Ishikawa (cell line): ENCODE results near the gene TST.

ENCODE experiments used
- CEBPB ChIP-seq: IDR thresholded peaks from 2 replicates; pipeline ENCODE4 v1.6.1; 2012
- CREB1 ChIP-seq: IDR thresholded peaks from 2 replicates; pipeline ENCODE4 v1.6.1; 2012; ENCODE audit warnings: low read depth
- EP300 ChIP-seq: IDR thresholded peaks from 2 replicates; pipeline ENCODE4 v1.6.1; 2012; ENCODE audit warnings: borderline replicate concordance
- FOXM1 ChIP-seq: IDR thresholded peaks from 2 replicates; pipeline ENCODE4 v1.6.1; 2012; ENCODE audit warnings: low read depth, borderline replicate concordance
- MAX ChIP-seq: IDR thresholded peaks from 2 replicates; pipeline ENCODE4 v1.6.1; 2012
- RAD21 ChIP-seq: IDR thresholded peaks from 2 replicates; pipeline ENCODE4 v1.6.1; 2012; ENCODE audit warnings: low read depth
- REST ChIP-seq: IDR thresholded peaks from 2 replicates; pipeline ENCODE4 v1.6.1; 2012; ENCODE audit warnings: low read depth, mild to moderate bottlenecking
- TCF12 ChIP-seq: IDR thresholded peaks from 2 replicates; pipeline ENCODE4 v1.6.1; 2012; ENCODE audit warnings: low read depth
- TEAD4 ChIP-seq: IDR thresholded peaks from 2 replicates; pipeline ENCODE4 v1.6.1; 2012
- USF1 ChIP-seq: IDR thresholded peaks from 2 replicates; pipeline ENCODE4 v1.6.1; 2012
- YY1 ChIP-seq: IDR thresholded peaks from 2 replicates; pipeline ENCODE4 v1.6.1; 2012; ENCODE audit warnings: low read depth
- ZBTB7A ChIP-seq: IDR thresholded peaks from 2 replicates; pipeline ENCODE4 v1.6.1; 2012; ENCODE audit warnings: low read depth

- TF ChIP-seq EP300 (no peak), REST (no peak), FOXM1 (no peak), YY1 (no peak), CEBPB (no peak), TCF12 (no peak), RAD21 (no peak), TEAD4 (no peak), ZBTB7A (no peak), USF1 (no peak), CREB1 (no peak), MAX (no peak)
Measured at GRCh38 chr22:37062702-37063381, 43.6 kb upstream of the TST start.
